H1 (cell line): ENCODE data around the gene AGAP1.

Experiments used
- EP300 ChIP-seq, 2 experiments: IDR thresholded peaks; 1 replicate in 1 of 2; 2 replicates in 1 of 2; pipeline ENCODE4 v1.6.1; 2011 to 2012; ENCODE audit warnings: low read depth in 2 of 2, low read length in 2 of 2, mild to moderate bottlenecking in 2 of 2, borderline replicate concordance in 1 of 2, inconsistent platforms in 1 of 2, moderate library complexity in 1 of 2
- SIN3A ChIP-seq, 2 experiments: IDR thresholded peaks in 1 of 2; conservative IDR thresholded peaks in 1 of 2; 2 replicates each; pipeline ENCODE4 v1.6.1; 2011 to 2012; ENCODE audit warnings: low read length in 2 of 2, improper control_type of control experiment in 1 of 2, low read depth in 1 of 2, mild to moderate bottlenecking in 1 of 2
- TF ChIP-seq, protein P1 (sequence below), 3 experiments: IDR thresholded peaks; 1 replicate in 2 of 3; 2 replicates in 1 of 3; pipeline versions ENCODE4 v1.5.1 to v1.6.1; 2011; ENCODE audit warnings: low read length in 3 of 3, mild to moderate bottlenecking in 3 of 3, inconsistent platforms in 2 of 3, low read depth in 1 of 3, moderate library complexity in 1 of 3; ENCODE audit not compliant: insufficient read depth in 1 of 3; ENCODE audit errors: control extremely low read depth in 1 of 3

DNA sequence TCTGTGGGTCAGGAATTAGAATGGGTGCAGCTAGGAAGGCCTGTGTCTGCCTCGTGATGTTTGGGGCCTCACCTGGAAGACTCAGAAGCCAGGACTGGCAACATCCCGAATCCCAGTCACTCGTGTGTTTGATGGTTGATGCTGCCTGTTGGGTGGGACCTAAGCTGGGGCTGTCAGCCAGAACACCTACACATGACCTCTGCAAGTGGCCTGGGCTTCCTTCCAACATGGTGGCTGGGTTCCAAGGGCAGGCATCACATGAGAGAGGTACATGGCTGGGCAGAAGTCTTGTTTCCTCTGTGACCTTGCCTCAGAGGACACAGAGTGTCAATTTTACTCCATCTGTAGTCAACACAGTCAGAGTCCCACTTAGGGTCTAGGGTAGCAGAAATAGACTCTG lies 496.5 kb downstream of the AGAP1 start:
- TF ChIP-seq, protein P1, sequence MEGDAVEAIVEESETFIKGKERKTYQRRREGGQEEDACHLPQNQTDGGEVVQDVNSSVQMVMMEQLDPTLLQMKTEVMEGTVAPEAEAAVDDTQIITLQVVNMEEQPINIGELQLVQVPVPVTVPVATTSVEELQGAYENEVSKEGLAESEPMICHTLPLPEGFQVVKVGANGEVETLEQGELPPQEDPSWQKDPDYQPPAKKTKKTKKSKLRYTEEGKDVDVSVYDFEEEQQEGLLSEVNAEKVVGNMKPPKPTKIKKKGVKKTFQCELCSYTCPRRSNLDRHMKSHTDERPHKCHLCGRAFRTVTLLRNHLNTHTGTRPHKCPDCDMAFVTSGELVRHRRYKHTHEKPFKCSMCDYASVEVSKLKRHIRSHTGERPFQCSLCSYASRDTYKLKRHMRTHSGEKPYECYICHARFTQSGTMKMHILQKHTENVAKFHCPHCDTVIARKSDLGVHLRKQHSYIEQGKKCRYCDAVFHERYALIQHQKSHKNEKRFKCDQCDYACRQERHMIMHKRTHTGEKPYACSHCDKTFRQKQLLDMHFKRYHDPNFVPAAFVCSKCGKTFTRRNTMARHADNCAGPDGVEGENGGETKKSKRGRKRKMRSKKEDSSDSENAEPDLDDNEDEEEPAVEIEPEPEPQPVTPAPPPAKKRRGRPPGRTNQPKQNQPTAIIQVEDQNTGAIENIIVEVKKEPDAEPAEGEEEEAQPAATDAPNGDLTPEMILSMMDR (IDR thresholded peaks at IDR 0.05; ENCODE audit: control extremely low read depth in 1 of 3, insufficient read depth in 1 of 3, low read depth in 1 of 3, low read length in 3 of 3) = no peak
- TF ChIP-seq EP300 (IDR thresholded peaks at IDR 0.05; ENCODE audit: borderline replicate concordance in 1 of 2, low read depth in 2 of 2, low read length in 2 of 2) = no peak
- no peak for TF ChIP-seq SIN3A (conservative IDR thresholded peaks at IDR 0.05 in 1 of 2, IDR thresholded peaks at IDR 0.05 in 1 of 2; ENCODE audit: low read depth in 1 of 2, low read length in 2 of 2)
